Cardiac muscle cell (in vitro differentiated cells and primary cell): ENCODE data around the gene MRPL24. TPM values are rescaled to one million over a fixed set of nuclear protein-coding genes. Genes with fewer than 3 reads are reported as not detected.

Experiments used
- DNase-seq, 2 donors: peaks; one replicate each; pipeline versions ENCODE4 v3.0.0 to v3.0.0-alpha.2; 2010 to 2017; ENCODE audit warnings: low read depth in 1 of 2, low spot score in 1 of 2
- H3K27ac ChIP-seq: fragments of 200-600 bp; sonication (generic); 2 replicates; pipeline ENCODE4 v1.5.1; 2016
- H3K27me3 ChIP-seq: fragments of 200-600 bp; sonication (generic); 2 replicates; pipeline ENCODE4 v1.6.0; 2016; ENCODE audit warnings: control low read depth
- H3K36me3 ChIP-seq: fragments of 200-600 bp; sonication (generic); 2 replicates; pipeline ENCODE4 v1.5.1; 2016; ENCODE audit warnings: control low read depth
- H3K4me1 ChIP-seq: fragments of 200-600 bp; sonication (generic); 2 replicates; pipeline ENCODE4 v1.8.1; 2017; ENCODE audit warnings: low read depth, mild to moderate bottlenecking, mixed run types
- H3K4me3 ChIP-seq: fragments of 200-600 bp; sonication (generic); 2 replicates; pipeline ENCODE4 v1.5.1; 2016; ENCODE audit warnings: mild to moderate bottlenecking
- H3K9me3 ChIP-seq: fragments of 200-600 bp; sonication (generic); 2 replicates; pipeline ENCODE4 v1.5.1; 2017; ENCODE audit warnings: low read depth, mild to moderate bottlenecking, control low read depth
- polyA plus RNA-seq: library from polyadenylated mRNA; unstranded; fragments of >200 nt; fragmentation: Nextera tagmentation; extraction: Ambion mirVana; gene quantifications from 2 replicates; pipeline ENCODE4 v1.2.1, GENCODE V29; 2016
- total RNA-seq: library from RNA; depleted of rRNA; stranded (reverse); fragments of >200 nt; gene quantifications from 2 replicates; pipeline ENCODE4 v1.2.3, GENCODE V29; 2016
- TF ChIP-seq, protein P1 (sequence below): IDR thresholded peaks from 2 replicates; pipeline ENCODE4 v1.5.1; 2012; ENCODE audit warnings: low read depth, mild to moderate bottlenecking, low read length

Gene MRPL24
- total and polyA plus RNA-seq, 2 experiments from 2014 or later = 34.9 to 77.7 TPM

DNA sequence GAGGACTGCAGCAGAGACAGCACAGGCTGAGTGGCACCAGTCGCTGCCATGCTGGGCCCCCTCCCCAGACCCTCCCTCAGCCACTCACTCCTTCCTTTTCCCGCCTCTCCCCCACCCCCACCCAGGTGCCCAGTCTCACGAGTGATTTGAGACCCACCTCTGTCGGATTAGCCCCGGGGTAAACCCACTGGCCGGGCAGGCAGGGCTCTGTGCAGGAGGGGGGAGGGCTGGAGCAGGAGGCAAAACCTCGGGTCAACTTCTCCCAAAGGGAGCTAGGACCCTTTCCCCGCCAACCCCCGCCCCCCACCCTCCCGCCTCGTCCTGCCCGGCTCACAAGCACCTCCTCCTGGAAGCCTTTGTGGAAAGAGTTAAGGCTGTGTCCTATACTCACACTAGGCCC lies 3.5 kb upstream of the MRPL24 start:
- Histone ChIP-seq H3K36me3 (peaks cover 5% of the 10 kb centered on the region), H3K4me1 (peaks cover 30% of the 10 kb centered on the region), H3K27ac (peak overlapping the region; percentile 100), H3K4me3 (no peak overlapping the region), H3K27me3 (no peaks in the 10 kb centered on the region), H3K9me3 (no peaks in the 10 kb centered on the region)
- DNase-seq = no peak
- TF ChIP-seq, protein P1, sequence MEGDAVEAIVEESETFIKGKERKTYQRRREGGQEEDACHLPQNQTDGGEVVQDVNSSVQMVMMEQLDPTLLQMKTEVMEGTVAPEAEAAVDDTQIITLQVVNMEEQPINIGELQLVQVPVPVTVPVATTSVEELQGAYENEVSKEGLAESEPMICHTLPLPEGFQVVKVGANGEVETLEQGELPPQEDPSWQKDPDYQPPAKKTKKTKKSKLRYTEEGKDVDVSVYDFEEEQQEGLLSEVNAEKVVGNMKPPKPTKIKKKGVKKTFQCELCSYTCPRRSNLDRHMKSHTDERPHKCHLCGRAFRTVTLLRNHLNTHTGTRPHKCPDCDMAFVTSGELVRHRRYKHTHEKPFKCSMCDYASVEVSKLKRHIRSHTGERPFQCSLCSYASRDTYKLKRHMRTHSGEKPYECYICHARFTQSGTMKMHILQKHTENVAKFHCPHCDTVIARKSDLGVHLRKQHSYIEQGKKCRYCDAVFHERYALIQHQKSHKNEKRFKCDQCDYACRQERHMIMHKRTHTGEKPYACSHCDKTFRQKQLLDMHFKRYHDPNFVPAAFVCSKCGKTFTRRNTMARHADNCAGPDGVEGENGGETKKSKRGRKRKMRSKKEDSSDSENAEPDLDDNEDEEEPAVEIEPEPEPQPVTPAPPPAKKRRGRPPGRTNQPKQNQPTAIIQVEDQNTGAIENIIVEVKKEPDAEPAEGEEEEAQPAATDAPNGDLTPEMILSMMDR = no peak

DNA sequence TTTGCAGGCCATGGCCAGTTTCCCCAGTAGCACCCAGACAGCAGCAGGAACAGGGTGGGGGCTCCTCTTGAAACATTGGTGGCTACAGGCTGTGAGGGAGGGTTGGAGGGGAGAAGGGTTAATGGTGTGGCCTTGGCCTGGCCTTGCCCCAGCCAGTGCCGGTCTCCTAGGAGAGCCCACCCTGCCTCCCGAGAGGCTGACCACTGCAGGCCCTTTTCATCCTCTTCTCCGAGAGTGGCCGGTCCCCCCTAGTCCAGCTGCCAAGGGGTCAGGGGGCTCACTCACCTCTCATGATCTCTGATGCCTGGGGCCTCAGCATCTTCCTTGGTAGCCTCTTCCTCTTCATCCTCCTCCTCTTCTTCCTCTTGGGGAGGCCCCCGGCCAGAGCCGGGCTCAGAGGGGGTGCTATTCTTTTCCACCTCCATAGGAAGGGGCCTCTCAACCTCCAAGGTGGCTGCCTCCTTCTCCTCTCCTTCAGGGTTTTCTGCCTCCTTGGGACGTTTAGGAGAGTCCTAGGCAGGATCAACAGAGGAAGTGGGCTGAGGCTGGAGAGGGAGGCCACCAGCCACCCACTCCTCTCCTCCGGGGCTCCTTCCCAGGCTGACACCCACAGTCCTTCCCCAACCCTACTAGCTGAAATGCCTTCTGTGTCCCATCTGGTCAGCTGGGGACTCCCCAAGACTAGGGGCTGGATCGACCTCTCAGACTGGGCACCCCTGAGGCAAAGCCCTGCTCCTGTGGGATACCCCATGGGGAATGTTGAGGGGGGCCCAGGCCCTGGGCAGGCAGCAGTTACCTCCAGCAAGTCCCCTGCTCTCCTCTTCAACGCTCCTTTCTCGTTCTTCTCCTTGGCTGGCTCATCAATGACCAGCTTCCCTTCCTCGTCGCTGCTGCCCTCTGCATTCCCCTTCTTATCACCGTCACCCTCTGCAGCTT lies 2.7 kb upstream of the MRPL24 start:
- Histone ChIP-seq H3K36me3 (peaks cover 5% of the 10 kb centered on the region), H3K4me1 (peaks cover 23% of the 10 kb centered on the region), H3K4me3 (no peak overlapping the region), H3K9me3 (no peaks in the 10 kb centered on the region), H3K27ac (peak overlapping the region; percentile 100), H3K27me3 (no peaks in the 10 kb centered on the region)
- no peak for DNase-seq
- TF ChIP-seq, protein P1 = no peak

DNA sequence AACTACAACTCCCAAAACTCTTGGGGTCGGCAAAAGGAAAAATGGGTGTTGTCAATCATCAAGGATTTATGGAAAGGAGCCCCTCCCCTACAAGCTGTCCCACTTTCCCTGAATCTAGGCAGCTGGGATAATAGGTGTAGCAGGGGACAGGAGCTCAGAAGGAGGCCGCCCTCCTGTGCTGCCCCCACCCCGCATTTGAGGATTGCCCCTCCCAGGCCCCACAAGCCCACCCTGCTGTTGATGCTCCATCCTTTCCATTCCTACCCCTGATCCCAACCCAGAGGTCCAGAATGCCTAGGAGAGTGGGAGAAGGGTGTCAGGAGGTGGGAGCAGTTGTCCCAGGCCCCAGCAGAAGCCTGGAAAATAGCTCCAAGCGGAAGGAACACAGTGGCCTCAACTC lies 1.9 kb upstream of the MRPL24 start:
- H3K9me3 ChIP-seq = no peaks in the 10 kb centered on the region
- TF ChIP-seq, protein P1 = no peak
- no peaks in the 10 kb centered on the region for H3K27me3 ChIP-seq
- H3K27ac ChIP-seq = peak overlapping the region; percentile 88
- DNase-seq = no peak
- peaks cover 5% of the 10 kb centered on the region for H3K36me3 ChIP-seq
- H3K4me1 ChIP-seq = peaks cover 14% of the 10 kb centered on the region
- H3K4me3 ChIP-seq = no peak overlapping the region

DNA sequence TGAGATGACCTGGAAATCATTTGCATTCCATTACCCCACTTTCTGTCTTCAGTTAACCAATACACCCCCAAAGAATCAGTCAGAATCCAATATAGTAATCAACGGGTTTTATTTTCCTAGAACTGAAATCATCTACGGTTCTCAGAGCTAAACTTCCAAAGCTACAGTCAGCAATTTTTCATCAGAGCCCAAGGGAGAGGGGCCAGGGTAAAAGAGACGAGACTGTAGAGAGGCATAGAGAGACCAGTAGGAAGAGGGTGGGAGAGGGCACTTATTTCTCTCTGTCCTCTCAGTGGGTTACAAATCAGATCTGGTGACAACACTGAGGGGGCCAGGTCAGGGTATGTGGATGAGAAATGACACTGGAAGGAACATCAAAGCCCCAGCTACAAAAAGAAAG lies 1.1 kb upstream of the MRPL24 start:
- H3K27ac ChIP-seq = peak overlapping the region; percentile 88
- TF ChIP-seq, protein P1 = no peak
- DNase-seq = no peak
- H3K27me3 ChIP-seq = no peaks in the 10 kb centered on the region
- H3K36me3 ChIP-seq = peaks cover 5% of the 10 kb centered on the region
- no peaks in the 10 kb centered on the region for H3K9me3 ChIP-seq
- H3K4me1 ChIP-seq = peaks cover 11% of the 10 kb centered on the region
- H3K4me3 ChIP-seq = no peak overlapping the region

DNA sequence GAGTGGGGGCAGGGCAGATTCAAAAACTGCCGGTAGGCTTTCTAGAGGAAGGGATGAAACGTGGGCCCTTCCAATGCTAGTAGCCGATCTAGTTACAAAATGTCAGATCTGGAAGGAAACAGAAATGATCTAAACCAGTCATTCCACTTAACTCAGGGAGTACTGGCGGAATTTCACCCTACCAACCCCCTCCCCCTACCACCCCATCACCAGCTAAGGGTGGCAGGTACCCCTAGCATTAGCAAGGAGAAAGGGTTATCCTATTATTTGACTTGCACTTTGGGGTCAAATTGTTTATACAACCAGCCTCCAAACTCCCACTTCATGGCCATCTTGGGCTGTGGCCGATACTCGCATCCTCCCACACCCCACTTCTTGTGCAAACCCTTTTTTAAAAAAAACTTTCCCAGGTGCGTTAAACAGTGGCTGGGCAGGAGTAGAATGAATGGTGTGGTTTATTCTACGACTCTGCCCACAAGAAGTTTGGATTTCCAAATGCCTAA lies 644 bp upstream of the MRPL24 start:
- no peaks in the 10 kb centered on the region for H3K9me3 ChIP-seq
- peaks cover 5% of the 10 kb centered on the region for H3K36me3 ChIP-seq
- TF ChIP-seq, protein P1 = no peak
- H3K27me3 ChIP-seq = no peaks in the 10 kb centered on the region
- H3K4me3 ChIP-seq = peak overlapping the region; percentile 4
- no peak for DNase-seq
- peak overlapping the region; percentile 88 for H3K27ac ChIP-seq
- peaks cover 11% of the 10 kb centered on the region for H3K4me1 ChIP-seq
